GM13976 (cell line): ENCODE results near the gene QSOX2.

Experiments
- DNase-seq: peaks from one replicate; pipeline ENCODE4 v3.0.0; 2012; ENCODE audit warnings: low spot score
- in situ Hi-C: fragments of 300-500 bp; cut with MboI; formaldehyde crosslinking; loops from one replicate; pipeline ENCODE4 v1.12.0; 2022; ENCODE audit warnings: low sequenced_read_pairs, mixed read lengths, inconsistent platforms; ENCODE audit not compliant: unreplicated experiment
- TF ChIP-seq, protein P1 (sequence below): IDR thresholded peaks from 2 replicates; pipeline ENCODE4 v1.5.1; 2012; ENCODE audit warnings: borderline replicate concordance, mild to moderate bottlenecking; ENCODE audit not compliant: insufficient read depth; ENCODE audit errors: extremely low read depth, missing control alignments, control extremely low read depth

The QSOX2 gene

GRCh38 chr9:136222166-136222905 lies 23.3 kb downstream of the QSOX2 start:
- TF ChIP-seq, protein P1, sequence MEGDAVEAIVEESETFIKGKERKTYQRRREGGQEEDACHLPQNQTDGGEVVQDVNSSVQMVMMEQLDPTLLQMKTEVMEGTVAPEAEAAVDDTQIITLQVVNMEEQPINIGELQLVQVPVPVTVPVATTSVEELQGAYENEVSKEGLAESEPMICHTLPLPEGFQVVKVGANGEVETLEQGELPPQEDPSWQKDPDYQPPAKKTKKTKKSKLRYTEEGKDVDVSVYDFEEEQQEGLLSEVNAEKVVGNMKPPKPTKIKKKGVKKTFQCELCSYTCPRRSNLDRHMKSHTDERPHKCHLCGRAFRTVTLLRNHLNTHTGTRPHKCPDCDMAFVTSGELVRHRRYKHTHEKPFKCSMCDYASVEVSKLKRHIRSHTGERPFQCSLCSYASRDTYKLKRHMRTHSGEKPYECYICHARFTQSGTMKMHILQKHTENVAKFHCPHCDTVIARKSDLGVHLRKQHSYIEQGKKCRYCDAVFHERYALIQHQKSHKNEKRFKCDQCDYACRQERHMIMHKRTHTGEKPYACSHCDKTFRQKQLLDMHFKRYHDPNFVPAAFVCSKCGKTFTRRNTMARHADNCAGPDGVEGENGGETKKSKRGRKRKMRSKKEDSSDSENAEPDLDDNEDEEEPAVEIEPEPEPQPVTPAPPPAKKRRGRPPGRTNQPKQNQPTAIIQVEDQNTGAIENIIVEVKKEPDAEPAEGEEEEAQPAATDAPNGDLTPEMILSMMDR = no peak
- in situ Hi-C loops = no loop called here
- DNase-seq = no peak

GRCh38 chr9:136220017-136220729 lies 25.4 kb downstream of the QSOX2 start:
- TF ChIP-seq, protein P1 = no peak
- no peak for DNase-seq
- in situ Hi-C loops = no loop called here

DNA sequence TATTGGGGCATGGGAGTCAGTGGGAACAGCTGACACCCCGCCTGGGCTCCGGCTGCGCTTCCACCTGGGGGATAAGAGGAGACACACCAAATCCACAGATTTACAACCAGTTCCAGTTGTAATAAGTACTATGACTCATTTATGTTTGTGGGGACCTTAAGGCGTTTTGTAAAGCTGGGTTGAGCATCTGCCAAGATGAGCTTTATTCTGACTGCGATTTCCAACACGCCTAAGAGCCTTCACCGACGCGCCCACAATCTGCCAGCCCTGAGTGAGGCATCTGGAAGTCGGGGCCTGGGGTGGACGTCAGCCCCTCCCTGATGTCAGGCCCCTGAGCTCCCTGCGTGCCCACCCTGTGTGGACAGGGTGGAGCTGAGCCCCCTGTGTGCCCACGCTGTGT lies 26.3 kb downstream of the QSOX2 start:
- DNase-seq = no peak
- TF ChIP-seq, protein P1 = no peak
- in situ Hi-C loops = no loop called here

GRCh38 chr9:136218673-136219072 lies 26.9 kb downstream of the QSOX2 start:
- in situ Hi-C loops = no loop called here
- TF ChIP-seq, protein P1 = no peak
- no peak for DNase-seq

- no peak for DNase-seq
- TF ChIP-seq, protein P1 = no peak
- in situ Hi-C loops = no loop called here
These were observed 27.3 kb downstream of the QSOX2 start for GRCh38 chr9:136218271-136218670.

DNA sequence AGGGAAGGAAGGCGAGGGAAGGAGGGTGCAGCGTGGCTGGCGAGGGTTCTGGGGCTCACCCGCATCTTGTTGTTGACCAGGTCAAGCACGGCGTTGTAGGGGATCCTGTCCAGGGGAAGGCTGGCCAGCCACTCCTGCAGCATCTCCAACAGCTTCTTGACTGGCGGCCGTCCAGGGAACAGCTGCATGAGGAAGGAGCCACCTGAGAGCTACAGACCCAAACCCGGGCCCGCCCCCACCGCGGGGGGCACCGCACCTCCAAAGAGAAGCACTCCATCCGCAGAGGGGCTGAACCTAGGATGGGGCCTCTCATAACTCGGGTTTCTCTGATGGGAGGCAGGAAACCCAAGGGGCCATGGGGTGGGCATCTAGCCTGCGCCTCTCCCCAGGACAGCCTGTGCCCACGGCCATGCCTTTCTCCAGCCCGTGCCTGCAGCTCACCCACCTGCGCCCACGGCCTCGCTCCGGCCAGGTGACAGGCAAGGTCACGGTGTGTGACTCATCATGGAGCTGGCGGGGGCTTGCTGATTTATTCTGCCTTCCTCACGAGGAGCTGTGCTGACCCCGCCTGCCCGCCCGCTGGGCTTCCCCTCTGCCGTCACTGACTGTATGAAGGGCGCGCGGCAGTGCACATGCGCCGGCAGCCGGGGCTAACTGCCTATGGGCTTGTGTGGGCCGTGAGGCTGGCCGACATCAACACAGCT lies 28.9 kb downstream of the QSOX2 start:
- TF ChIP-seq, protein P1 = no peak
- DNase-seq = no peak
- in situ Hi-C loops = no loop called here
